GM19455 (cell line): ENCODE data around the gene PRPF8.
"Not testable (repeated sequence)": the region's sequence is repeated elsewhere in the genome, so short reads cannot be mapped to it uniquely, and the experiment has no call there.

Experiments
- ATAC-seq: cut with Tn5 transposase; IDR thresholded peaks from one replicate; pipeline ENCODE4 v1.9.1; 2021; ENCODE audit not compliant: unreplicated experiment

The PRPF8 gene

GRCh38 chr17:1695365-1695764 lies 10.7 kb upstream of the PRPF8 start:
- ATAC-seq, result no peak

DNA sequence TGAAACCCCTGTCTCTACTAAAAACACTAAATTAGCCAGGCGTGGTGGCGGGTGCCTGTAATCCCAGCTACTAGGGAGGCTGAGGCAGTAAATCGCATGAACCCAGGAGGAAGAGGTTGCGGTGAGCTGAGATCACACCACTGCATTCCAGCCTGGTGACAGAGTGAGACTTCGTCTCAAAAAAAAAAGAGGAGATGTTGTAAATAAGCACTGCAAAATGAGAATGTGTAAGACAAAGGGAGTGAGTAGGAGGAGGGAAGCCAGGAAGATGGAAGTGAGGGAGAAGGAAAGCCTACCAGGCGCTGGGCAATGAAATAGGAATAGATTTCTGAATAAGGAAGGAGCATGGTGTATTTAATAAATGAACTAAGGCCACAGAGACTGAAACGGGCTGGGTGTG lies 8.7 kb upstream of the PRPF8 start:
- ATAC-seq, result no peak

DNA sequence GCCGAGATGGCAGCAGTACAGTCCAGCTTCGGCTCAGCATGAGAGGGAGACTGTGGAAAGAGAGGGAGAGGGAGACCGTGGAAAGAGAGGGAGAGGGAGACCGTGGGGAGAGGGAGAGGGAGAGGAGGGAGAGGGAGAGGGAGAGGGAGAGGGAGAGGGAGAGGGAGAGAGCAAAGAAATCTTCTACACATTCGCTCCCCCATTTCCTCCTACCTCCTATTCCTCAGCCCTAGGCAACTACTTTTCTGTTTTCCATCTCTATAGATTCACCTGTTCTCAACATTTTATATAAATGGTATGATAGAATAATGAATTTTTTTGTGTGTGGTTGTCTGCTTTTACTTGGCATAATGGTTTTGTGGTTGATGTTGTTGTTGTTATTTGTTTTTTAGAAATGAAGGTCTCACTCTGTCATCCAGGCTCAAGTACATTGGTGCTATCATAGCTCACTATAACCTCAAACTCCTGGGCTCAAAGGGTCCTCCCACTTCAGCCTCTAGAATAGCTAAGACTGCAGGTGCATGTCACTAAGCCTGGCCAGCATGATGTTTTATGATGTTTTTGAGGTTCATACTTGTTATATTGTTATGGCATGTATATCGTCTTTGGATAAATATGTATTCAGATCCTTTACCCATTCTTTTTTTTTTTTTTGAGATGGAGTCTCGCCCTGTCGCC lies 6.0 kb upstream of the PRPF8 start:
- no peak for ATAC-seq

GRCh38 chr17:1688405-1688804 lies 3.7 kb upstream of the PRPF8 start:
- ATAC-seq, result not testable (repeated sequence)

- no peak for ATAC-seq
Measured at GRCh38 chr17:1686086-1686485, 1.4 kb upstream of the PRPF8 start.

DNA sequence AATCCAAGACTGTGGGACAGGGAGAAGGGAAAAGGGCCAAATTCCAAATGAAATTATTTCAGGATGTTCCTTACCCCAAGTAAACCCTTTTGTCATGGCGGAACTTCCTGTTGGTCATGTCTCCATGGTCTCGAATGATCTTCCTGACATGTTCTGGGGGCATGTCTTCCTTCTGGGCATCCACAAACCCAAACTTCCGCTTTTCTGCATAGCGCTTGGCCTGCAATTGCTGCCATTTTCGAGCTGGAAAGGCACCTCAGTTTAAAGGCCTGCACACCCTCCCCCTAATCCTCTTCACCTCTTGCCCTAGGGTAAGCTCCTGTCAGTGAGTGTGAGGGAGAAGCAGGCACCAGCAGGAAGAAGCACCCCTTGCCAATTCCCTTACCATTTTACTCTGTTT lies 1.2 kb downstream of the PRPF8 start:
- ATAC-seq, result no peak

DNA sequence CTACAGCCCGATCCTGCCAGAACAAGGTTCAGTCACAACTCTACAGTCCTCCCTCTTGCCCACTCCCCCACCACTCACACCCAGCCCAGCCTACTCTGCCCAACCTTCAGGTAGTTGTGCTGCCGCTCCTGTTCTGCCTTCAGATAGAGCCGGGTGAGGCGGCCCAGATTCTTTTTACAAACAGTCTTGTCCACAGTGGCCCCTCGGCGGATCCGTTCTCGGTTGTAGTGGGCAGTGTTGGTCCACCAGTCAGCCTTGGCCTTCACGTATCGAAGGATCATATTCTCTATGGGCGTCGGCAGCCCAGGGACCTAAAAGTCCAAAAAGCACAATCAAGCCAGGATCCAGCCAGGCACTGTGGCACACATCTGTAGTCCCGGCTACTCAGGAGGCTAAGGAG lies 8.3 kb downstream of the PRPF8 start:
- no peak for ATAC-seq

- no peak for ATAC-seq
Measured at GRCh38 chr17:1673041-1673785, 11.5 kb downstream of the PRPF8 start.

DNA sequence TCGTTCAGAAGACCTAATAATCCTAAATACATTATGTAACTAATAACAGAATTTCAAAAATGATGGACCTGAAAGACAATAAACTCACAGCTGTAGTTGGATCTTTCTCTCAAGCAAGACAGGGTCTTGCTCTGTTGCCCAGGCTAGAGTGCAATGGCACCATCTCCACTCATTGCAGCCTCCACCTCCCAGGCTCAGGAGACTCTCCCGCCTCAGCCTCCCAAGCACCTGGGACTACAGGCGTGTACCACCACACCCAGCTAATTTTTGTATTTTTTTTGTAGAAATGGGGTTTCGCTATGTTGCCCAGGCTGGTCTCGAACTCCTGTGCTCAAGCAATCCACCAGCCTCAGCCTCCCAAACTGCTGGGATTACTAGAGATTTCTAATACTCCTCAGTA lies 20.7 kb downstream of the PRPF8 start:
- not testable (repeated sequence) for ATAC-seq

DNA sequence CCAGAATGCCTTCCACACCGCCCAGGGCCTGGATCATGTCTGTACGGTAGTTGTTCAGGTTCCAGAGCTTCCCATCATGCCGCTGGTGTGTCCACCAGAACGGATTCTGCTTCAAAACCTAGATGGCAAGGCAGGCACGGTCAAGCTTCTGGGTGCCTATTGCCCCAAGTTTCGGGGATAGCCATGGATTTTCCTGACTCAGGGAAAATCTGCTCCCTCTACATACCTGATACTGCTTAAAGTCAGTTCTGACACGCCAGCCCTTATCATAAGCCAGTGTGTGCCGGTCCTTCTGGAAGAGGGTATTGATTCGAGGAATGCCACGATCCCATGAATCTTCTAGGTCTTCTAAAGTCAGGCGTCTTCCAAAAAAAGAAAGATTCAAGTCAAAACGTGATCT lies 23.6 kb downstream of the PRPF8 start:
- ATAC-seq, result no peak

DNA sequence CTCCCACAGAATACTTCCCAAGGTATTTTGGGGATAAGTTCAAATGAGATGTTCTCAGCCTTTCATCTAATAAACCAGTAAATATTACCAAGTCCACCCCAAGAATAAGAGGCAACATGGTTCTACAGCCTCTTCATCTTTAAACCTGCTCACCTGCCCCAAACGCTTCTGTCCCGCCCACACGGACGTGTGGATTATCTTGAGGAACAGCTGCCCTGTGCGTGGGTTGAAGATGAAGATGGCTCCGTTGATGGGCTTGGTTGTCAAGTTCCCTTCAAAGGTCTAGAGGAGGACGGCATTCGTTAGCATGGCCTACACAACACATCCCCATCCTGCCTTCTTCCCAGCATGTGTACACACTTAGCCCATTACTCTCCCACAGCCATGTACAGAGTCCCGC lies 26.6 kb downstream of the PRPF8 start:
- no peak for ATAC-seq

DNA sequence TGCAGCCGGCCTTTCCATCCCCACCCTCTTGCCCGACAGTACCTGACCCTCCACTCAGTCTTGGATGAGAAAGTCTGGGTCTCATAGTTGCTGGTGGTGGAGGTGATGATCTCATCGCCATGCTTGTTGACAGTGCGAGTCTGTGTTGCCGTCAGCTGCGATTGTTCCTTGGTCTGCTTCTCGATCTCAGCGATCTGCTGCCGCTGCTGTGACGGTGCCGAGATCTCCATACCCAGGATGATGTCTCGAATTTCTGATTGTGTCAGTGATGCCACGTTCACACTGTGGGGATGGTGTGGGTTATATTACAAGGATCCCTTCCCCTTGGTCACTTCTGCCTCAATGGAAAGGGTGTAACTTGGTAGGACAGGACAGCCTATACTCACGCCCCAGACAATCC lies 30.9 kb downstream of the PRPF8 start:
- ATAC-seq, result no peak

DNA sequence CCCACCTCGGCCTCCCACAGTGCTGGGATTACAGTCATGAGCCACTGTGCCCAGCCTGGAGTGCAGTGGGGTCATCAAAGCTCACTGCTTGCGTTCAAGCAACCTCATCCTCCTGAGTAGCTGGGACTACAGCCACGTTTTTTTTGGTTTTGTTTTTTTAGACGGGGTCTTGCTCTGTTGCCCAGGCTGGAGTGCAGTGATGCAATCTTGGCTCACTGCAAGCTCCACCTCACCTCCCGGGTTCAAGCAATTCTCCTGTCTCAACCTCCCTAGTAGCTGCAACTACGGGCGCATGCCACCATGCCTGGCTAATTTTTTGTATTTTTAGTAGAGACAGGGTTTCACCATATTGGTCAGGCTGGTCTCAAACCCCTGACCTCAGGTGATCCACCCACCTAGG lies 31.9 kb downstream of the PRPF8 start:
- not testable (repeated sequence) for ATAC-seq

GRCh38 chr17:1651559-1651844 lies 33.2 kb downstream of the PRPF8 start:
- no peak for ATAC-seq

DNA sequence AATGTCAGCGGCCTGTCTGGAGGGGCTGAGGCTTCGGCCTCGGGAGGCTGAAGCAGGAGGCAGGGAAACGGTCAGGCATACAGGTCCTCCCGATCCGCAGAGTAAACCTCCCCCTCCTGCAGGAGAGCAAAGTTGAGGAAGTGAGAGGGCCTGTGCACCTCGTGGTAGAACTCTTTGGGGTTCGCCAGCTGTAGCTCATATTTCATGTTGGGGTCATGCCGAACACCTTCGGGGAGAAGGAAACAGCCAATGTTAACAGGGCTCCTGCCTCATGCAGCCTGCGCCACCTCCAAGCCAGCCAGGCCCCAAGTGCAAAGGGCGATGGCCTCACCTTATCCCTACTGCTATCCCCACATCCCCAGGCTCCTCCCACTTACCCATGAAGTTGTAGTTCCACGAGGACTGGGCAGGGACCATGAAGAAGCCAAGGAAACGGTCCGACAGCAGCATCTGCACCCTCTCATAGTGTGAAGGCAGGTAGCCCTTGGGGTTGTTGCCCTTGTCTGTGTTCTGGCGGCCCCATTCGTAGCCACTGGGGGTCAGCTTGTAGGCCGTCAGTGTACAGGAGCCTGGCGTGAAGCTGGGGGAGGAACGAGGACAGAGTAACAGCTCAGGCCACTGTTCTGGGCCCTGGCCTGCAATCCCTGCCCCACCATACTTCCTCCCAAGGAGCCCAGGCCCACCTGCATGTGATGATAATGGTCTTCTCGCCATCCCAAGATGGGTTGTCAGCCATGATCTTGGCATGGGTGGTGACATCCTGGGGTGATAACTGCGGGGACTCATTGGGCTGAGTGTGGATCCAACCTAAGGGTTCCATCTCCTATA lies 33.7 kb downstream of the PRPF8 start:
- no peak for ATAC-seq

DNA sequence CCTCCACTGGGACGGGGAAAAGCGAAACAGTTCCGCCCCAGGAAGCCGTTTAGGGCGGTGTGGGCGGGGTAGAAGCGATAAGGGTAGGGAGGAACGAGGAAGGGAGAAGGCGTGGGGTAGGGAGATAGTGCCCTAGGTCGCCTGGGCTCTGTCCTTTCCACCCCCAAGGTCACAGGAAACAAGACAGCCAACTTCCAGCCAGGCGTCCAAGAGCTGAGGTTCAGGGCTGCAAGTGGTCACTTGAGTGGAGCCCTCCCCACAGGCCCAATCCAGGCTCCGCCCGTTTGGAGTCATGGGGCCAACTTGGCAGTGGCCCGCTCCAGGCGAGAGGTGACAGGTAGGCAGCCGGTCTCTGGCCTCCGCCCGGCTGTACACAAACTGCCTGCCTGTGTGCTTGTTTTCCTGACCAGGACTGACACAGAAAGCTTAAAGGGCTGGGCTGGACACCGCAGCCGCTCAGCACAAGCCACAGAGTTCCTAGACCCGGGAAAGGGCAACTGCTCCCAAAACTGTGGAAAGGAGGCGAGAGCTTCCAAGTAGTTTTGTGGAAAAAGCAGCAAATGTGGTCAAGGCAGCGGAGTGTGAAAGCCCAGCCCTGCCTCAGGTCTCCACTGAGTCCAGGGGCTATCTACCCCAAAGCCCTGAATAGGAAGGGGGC lies 34.7 kb downstream of the PRPF8 start, which contains the start of gene RILP:
Gene RILP, minus strand, starts transcription at position 23 of the 658 bp plus-strand sequence. CDS start 62 bp downstream, outside the sequence.
- ATAC-seq, result no peak

- ATAC-seq, result peak; percentile 50
Measured at GRCh38 chr17:1648963-1649843, 35.5 kb downstream of the PRPF8 start.

- ATAC-seq, result peak; percentile 55
Measured at GRCh38 chr17:1648173-1648962, 36.3 kb downstream of the PRPF8 start.

GRCh38 chr17:1647802-1648171 lies 36.9 kb downstream of the PRPF8 start:
- ATAC-seq, result no peak
